SW480 (cell line): ENCODE measurements around the gene ZNF570.
A peak's percentile ranks its signal among the peaks of the same experiment; 100 is the strongest.

Experiments used
- DNase-seq: peaks from one replicate; pipeline ENCODE4 v3.0.0-alpha.2; 2016; ENCODE audit warnings: low spot score

ZNF570 gene

GRCh38 chr19:37468961-37469777 lies at the start of gene ZNF570:
ZNF570 (plus strand) TSS chr19:37469356; CDS start chr19:37470355, 999 bp downstream.
- peak; percentile 67 for DNase-seq

GRCh38 chr19:37452500-37453245 lies 16.5 kb upstream of the ZNF570 start:
- DNase-seq = no peak

- no peak for DNase-seq
Observed at GRCh38 chr19:37466277-37466797, 2.8 kb upstream of the ZNF570 start.

GRCh38 chr19:37466798-37467607 lies 2.2 kb upstream of the ZNF570 start, which contains the start of gene ZNF569:
ZNF569 (minus strand) TSS chr19:37467444; CDS start chr19:37444921, 22,523 bp downstream.
- peak; percentile 88 for DNase-seq

GRCh38 chr19:37467608-37468090 lies 1.5 kb upstream of the ZNF570 start:
- DNase-seq = no peak

DNA sequence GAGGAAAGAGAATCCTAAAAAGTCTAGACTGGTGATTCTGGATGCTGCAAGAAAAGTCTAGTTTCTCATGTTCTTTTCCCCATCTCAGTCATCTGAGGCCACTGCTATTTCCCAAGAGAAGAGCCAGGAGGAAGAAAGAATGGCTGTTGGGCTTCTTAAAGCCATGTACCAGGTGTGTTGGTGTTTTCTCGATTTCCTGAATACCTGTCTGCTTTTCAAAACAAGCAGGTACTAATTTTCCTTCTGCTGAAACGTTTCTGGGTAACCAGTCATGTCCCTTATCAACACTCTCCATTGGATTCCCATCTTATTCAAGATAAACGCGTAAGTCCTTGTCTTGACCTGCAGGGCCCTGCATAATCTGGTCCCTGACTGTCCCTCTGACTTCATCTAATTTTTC lies 1.1 kb downstream of the ZNF570 start:
- DNase-seq = no peak

DNA sequence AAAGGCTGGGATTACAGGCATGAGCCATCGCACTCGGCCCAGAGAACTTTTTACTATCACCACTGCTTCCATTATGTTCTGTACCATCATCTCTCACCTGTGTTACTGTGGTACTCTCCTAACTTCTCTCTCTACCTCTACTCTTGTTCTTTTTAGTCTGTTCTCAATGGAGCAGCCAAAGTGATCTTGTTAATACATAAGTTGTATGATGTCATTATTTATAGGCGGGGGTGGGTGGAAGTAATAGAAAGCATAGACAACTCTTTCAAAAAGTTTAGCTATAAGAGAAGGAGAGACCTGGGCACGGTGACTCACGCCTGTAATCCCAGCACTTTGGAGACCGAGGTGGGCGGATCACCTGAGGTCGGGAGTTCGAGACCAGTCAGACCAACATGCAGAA lies 3.0 kb downstream of the ZNF570 start:
- DNase-seq = no peak

GRCh38 chr19:37484406-37485168 lies 15.4 kb downstream of the ZNF570 start:
- no peak for DNase-seq

- DNase-seq = no peak
Observed at GRCh38 chr19:37492213-37492612, 23.1 kb downstream of the ZNF570 start.

DNA sequence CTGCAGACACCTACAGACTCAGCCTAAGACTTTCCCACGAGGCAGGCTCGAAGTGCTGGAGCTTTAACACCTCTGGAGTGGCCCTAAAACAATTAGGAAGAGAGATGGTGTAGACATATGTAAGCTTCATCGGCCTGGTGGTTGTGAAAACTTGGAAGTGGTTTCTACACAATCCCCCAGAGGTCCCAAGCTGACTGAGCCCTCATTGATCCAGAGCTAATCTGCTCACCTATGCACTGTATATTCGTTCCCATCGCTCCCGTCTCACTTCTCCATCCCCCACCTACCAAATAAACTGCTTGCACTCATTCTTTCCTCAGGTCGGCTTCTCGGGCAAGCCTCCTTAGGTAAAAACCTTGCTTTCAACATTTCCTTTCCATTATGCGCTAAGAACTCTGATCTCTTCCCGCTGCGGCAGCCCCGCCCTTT lies 36.8 kb downstream of the ZNF570 start:
- DNase-seq = no peak

DNA sequence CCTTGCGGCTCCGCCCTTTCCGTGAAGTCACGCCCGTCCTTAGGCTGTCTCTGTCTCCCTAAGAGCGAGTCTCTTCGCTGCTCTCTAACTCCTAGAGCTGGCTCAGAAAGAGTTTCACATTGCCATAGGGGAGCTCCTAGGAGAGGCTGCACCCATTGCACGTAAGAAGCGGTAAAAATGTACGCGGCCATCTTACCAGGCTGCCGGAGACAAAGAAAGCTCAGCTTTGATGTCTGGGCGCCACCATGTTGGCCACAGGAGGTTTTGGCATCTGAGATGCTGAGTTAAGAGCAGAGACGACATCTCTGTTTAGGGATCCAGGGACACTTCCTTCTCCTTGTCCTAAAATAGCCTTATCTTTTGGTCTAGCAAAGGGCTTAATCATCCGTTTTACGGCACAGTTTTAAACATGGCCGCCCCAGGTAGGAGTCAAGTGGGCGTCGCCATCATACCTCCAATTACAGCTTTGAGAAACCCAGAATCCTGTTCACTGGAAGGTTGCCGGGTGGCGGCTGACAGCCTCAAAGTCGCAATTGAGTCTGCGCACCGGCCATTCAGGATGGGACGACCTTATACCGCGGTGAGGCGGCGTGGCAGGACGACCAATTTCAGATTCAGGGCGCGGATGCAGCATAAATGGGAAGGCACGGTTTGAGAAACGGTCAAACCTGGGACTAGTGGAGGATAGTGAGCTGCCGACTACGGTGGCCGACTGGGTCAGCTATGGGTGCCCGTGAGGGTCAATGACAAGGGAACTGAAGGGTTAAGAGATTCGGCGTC lies 37.4 kb downstream of the ZNF570 start, which contains the start of gene ZNF793:
Gene ZNF793, plus strand, starts transcription at position 553 of the 780 bp plus-strand sequence. CDS start 16,501 bp downstream, outside the sequence.
- DNase-seq = no peak

DNA sequence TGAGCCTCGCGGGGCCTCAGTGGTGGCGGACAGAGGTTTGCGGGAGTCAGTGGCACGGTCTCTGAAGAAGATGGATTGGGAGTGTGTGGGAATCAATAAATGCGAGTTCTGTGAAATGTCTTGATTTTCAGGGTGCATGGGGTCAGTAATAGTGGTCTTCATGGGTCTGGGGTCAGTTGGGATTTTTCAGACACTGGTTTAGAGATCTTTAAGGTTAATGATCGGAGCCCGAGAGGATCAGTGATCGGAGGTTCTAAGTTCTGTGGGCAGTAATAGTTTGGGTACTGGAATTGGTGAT lies 38.0 kb downstream of the ZNF570 start:
- no peak for DNase-seq

- no peak for DNase-seq
Observed at GRCh38 chr19:37511186-37511585, 42.0 kb downstream of the ZNF570 start.

DNA sequence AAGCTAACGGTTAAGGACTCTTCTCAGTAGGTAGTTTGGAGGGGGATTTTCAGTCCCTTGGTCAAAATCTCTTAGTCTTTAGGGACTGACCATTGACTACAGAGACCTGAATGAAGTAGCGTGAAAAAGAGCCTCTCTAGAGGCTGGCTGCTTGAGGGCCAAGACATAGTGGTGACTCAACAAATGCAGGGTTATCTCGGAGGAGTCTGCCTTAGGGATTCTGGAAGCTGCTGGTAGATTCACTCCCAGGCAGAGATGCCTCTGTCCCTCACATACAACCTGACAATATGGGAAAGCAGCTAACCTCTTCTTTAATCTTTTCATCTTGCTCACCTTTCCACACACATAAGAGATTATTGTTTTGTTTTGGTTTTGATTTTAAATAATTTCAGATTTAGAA lies 42.7 kb downstream of the ZNF570 start:
- DNase-seq = no peak

DNA sequence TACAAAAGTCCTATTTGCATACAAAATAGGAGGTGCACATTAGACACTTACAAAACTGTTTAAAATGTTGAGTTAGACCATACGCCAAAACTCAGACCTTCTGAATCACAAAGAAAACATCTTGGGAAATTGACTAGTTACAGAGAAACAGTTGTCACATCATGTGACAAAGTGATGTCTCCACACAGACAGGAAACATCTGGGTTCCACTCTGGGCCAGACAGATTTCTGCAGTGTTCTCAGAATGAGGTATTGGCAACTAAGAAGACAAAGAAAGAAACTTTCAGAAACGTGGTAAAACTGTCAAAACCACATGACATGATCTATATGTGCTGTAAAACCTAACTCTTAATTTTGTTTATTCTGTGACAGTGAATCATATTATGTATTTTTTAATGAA lies 44.2 kb downstream of the ZNF570 start:
- no peak for DNase-seq

- no peak for DNase-seq
Observed at GRCh38 chr19:37519890-37520289, 50.7 kb downstream of the ZNF570 start.

DNA sequence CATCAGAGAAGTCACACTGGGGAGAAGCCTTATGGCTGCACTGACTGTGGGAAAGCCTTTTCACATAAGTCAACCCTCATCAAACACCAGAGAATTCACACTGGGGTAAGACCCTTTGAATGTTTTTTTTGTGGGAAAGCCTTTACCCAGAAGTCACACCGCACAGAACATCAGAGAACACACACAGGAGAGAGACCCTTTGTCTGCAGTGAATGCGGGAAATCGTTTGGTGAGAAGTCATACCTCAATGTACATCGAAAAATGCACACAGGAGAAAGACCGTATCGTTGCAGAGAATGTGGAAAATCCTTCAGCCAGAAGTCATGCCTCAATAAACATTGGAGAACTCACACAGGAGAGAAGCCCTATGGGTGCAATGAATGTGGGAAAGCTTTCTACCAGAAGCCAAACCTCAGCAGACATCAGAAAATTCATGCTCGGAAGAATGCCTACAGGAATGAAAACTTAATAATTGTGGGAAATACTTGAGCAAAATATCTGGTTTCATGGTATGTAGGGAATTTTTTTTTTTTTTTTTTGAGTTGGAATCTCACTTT lies 68.3 kb downstream of the ZNF570 start:
- DNase-seq = no peak
